Muscle layer of duodenum (tissue), 2 donors: ENCODE measurements around the gene FRAT2.

Source experiments
- H3K27ac ChIP-seq: one replicate; pipeline ENCODE4 v1.7.0; 2013; ENCODE audit warnings: mild to moderate bottlenecking, low read length
- H3K27me3 ChIP-seq: one replicate; pipeline ENCODE4 v1.7.0; 2013; ENCODE audit warnings: low read depth, mild to moderate bottlenecking, control low read depth, low read length
- H3K36me3 ChIP-seq, 2 donors: one replicate each; pipeline ENCODE4 v1.7.0; 2013; ENCODE audit warnings: low read length in 2 of 2, control low read depth in 1 of 2, mild to moderate bottlenecking in 1 of 2; ENCODE audit not compliant: insufficient read depth in 2 of 2, control insufficient read depth in 1 of 2
- H3K4me1 ChIP-seq, 2 donors: one replicate each; pipeline ENCODE4 v1.7.0; 2013; ENCODE audit warnings: low read length in 2 of 2, mild to moderate bottlenecking in 2 of 2, control low read depth in 1 of 2, moderate library complexity in 1 of 2; ENCODE audit not compliant: insufficient read depth in 2 of 2, control insufficient read depth in 1 of 2
- H3K4me3 ChIP-seq, 2 donors: one replicate each; pipeline ENCODE4 v1.7.0; 2013; ENCODE audit warnings: low read length in 2 of 2, low read depth in 1 of 2, mild to moderate bottlenecking in 1 of 2
- H3K9me3 ChIP-seq, 2 donors: one replicate each; pipeline ENCODE4 v1.7.0; 2013; ENCODE audit warnings: low read length in 2 of 2, control low read depth in 1 of 2, mild to moderate bottlenecking in 1 of 2; ENCODE audit not compliant: control insufficient read depth in 1 of 2
- donor health status: healthy.

The FRAT2 gene

GRCh38 chr10:97333601-97334369 lies 744 bp downstream of the FRAT2 start:
- peak overlapping the region; percentile 87 to 91 for H3K4me3 ChIP-seq
- H3K27ac ChIP-seq, result peak overlapping the region; percentile 96
- H3K9me3 ChIP-seq, result no peaks in the 10 kb centered on the region
- H3K27me3 ChIP-seq, result no peaks in the 10 kb centered on the region
- H3K4me1 ChIP-seq, result peaks cover 10 to 28% of the 10 kb centered on the region in 2 donors
- peaks cover 4 to 6% of the 10 kb centered on the region in 2 donors for H3K36me3 ChIP-seq

- Histone ChIP-seq H3K4me1 (peaks cover 10 to 28% of the 10 kb centered on the region in 2 donors), H3K4me3 (peak overlapping the region; percentile 87 to 91), H3K36me3 (peaks cover 4 to 10% of the 10 kb centered on the region in 2 donors), H3K9me3 (no peaks in the 10 kb centered on the region), H3K27ac (peak overlapping the region; percentile 96), H3K27me3 (no peaks in the 10 kb centered on the region)
These were observed 1.3 kb downstream of the FRAT2 start for GRCh38 chr10:97333351-97333600.

- H3K9me3 ChIP-seq, result no peaks in the 10 kb centered on the region
- H3K27ac ChIP-seq, result peak overlapping the region; percentile 96
- H3K36me3 ChIP-seq, result peaks cover 4 to 10% of the 10 kb centered on the region in 2 donors
- no peaks in the 10 kb centered on the region for H3K27me3 ChIP-seq
- H3K4me3 ChIP-seq, result peak overlapping the region; percentile 87 to 91
- peaks cover 10 to 28% of the 10 kb centered on the region in 2 donors for H3K4me1 ChIP-seq
These were observed 1.8 kb downstream of the FRAT2 start for GRCh38 chr10:97332591-97333350.

GRCh38 chr10:97331153-97331703 lies 3.3 kb downstream of the FRAT2 start:
- no peak overlapping the region for H3K27ac ChIP-seq
- H3K27me3 ChIP-seq, result no peaks in the 10 kb centered on the region
- peaks cover 10 to 24% of the 10 kb centered on the region in 2 donors for H3K4me1 ChIP-seq
- H3K4me3 ChIP-seq, result peak overlapping the region in 1 of 2 donors; percentile 87
- H3K36me3 ChIP-seq, result peaks cover 4 to 10% of the 10 kb centered on the region in 2 donors
- H3K9me3 ChIP-seq, result no peaks in the 10 kb centered on the region

GRCh38 chr10:97329766-97330165 lies 4.8 kb downstream of the FRAT2 start:
- Histone ChIP-seq H3K9me3 (no peaks in the 10 kb centered on the region), H3K27ac (peak overlapping the region; percentile 36), H3K4me1 (peaks cover 10 to 24% of the 10 kb centered on the region in 2 donors), H3K36me3 (peaks cover 4 to 10% of the 10 kb centered on the region in 2 donors), H3K27me3 (no peaks in the 10 kb centered on the region), H3K4me3 (no peak overlapping the region)

GRCh38 chr10:97328646-97329453 lies 5.7 kb downstream of the FRAT2 start:
- Histone ChIP-seq H3K9me3 (no peaks in the 10 kb centered on the region), H3K4me3 (no peak overlapping the region), H3K4me1 (peaks cover 10 to 24% of the 10 kb centered on the region in 2 donors), H3K27ac (peak overlapping the region; percentile 19), H3K27me3 (no peaks in the 10 kb centered on the region), H3K36me3 (peaks cover 4 to 10% of the 10 kb centered on the region in 2 donors)

- Histone ChIP-seq H3K27me3 (no peaks in the 10 kb centered on the region), H3K4me3 (no peak overlapping the region), H3K36me3 (peaks cover 4 to 10% of the 10 kb centered on the region in 2 donors), H3K27ac (no peak overlapping the region), H3K4me1 (peaks cover 9 to 20% of the 10 kb centered on the region in 2 donors), H3K9me3 (no peaks in the 10 kb centered on the region)
These were observed 6.9 kb downstream of the FRAT2 start for GRCh38 chr10:97327348-97328294.

- H3K36me3 ChIP-seq, result peaks cover 4 to 10% of the 10 kb centered on the region in 2 donors
- no peak overlapping the region for H3K4me3 ChIP-seq
- no peak overlapping the region for H3K27ac ChIP-seq
- peaks cover 5 to 17% of the 10 kb centered on the region in 2 donors for H3K4me1 ChIP-seq
- no peaks in the 10 kb centered on the region for H3K9me3 ChIP-seq
- no peaks in the 10 kb centered on the region for H3K27me3 ChIP-seq
These were observed 8.8 kb downstream of the FRAT2 start for GRCh38 chr10:97325754-97326153.

- H3K27ac ChIP-seq, result no peak overlapping the region
- no peaks in the 10 kb centered on the region for H3K27me3 ChIP-seq
- peaks cover 5 to 20% of the 10 kb centered on the region in 2 donors for H3K4me1 ChIP-seq
- H3K4me3 ChIP-seq, result no peak overlapping the region
- H3K36me3 ChIP-seq, result peaks cover 0 to under 1% of the 10 kb centered on the region in 2 donors
- H3K9me3 ChIP-seq, result no peaks in the 10 kb centered on the region
These were observed 11.0 kb downstream of the FRAT2 start for GRCh38 chr10:97323501-97323900.

GRCh38 chr10:97321804-97322190 lies 12.7 kb downstream of the FRAT2 start:
- Histone ChIP-seq H3K27ac (peak overlapping the region; percentile 75), H3K4me3 (peak overlapping the region; percentile 51 to 84), H3K36me3 (no peaks in the 10 kb centered on the region), H3K27me3 (no peaks in the 10 kb centered on the region), H3K4me1 (peaks cover 5 to 20% of the 10 kb centered on the region in 2 donors), H3K9me3 (no peaks in the 10 kb centered on the region)
